Stimulated activated memory B cell treated with anti-CD40 and anti-IgM and Interleukin-4, amounts not matched to agents 10 μg/mL and 1 μg/mL and 100 μg/mL, for 72 hours (primary cell): ENCODE measurements around the gene ABCC6.
"Not testable (repeated sequence)": the region's sequence is repeated elsewhere in the genome, so short reads cannot be mapped to it uniquely, and the experiment has no call there.

Experiments
- ATAC-seq: fragments of 150-1000 bp; cut with Tn5 transposase; 2 replicates; pipeline ENCODE4 v1.10.0; 2021
- H3K27ac Mint-ChIP-seq: one replicate; pipeline ENCODE4 v1.8.0; 2022; ENCODE audit warnings: mild to moderate bottlenecking, mixed read lengths
- H3K27me3 Mint-ChIP-seq: one replicate; pipeline ENCODE4 v1.8.0; 2022; ENCODE audit warnings: mixed read lengths
- H3K36me3 Mint-ChIP-seq: one replicate; pipeline ENCODE4 v1.8.0; 2022; ENCODE audit warnings: mixed read lengths
- H3K4me1 Mint-ChIP-seq: one replicate; pipeline ENCODE4 v1.8.0; 2022; ENCODE audit warnings: mixed read lengths
- H3K4me3 Mint-ChIP-seq: one replicate; pipeline ENCODE4 v1.8.0; 2022; ENCODE audit warnings: mild to moderate bottlenecking, moderate library complexity, mixed read lengths
- H3K9me3 Mint-ChIP-seq: one replicate; pipeline ENCODE4 v1.8.0; 2022; ENCODE audit warnings: mixed read lengths

Gene ABCC6

GRCh38 chr16:16116841-16117240 lies 106.5 kb downstream of the ABCC6 start:
- ATAC-seq: no peak
- Mint-ChIP-seq H3K27ac (no peak overlapping the region), H3K9me3 (no peaks in the 10 kb centered on the region), H3K36me3 (peaks cover 94% of the 10 kb centered on the region), H3K4me3 (no peak overlapping the region), H3K27me3 (no peaks in the 10 kb centered on the region), H3K4me1 (no peaks in the 10 kb centered on the region)

- no peaks in the 10 kb centered on the region for H3K27me3 Mint-ChIP-seq
- no peak for ATAC-seq
- H3K9me3 Mint-ChIP-seq: no peaks in the 10 kb centered on the region
- no peak overlapping the region for H3K27ac Mint-ChIP-seq
- H3K4me3 Mint-ChIP-seq: no peak overlapping the region
- H3K4me1 Mint-ChIP-seq: no peaks in the 10 kb centered on the region
- H3K36me3 Mint-ChIP-seq: peaks cover 96% of the 10 kb centered on the region
Measured at GRCh38 chr16:16113076-16113475, 110.2 kb downstream of the ABCC6 start.

DNA sequence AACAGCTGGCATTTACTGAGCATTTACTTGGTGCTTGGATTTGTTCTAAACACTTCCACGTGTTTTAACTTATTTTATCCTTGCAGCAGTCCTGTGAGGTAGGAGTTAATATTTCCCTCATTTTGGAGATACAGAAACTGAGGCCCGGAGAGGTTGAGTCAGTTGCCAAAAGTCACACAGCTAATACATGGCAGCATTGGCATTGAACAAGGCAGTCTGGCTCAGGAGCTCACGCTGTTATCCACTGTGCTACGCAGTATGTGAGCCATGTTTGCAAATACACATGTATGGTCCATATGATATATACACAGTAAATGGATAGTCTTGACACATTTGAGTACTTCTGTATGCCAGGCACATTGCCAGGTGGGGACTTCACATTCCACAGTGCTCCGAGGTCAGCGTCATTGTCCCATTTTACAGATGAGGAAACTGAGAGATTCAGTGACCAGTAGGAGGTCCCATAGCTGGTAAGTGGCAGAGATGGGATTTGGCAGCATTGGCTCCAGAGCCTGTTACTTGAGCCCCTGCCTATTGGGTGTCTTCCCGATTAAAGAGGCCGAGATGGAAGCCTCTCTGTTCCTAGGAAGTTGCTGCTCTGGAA lies 110.7 kb downstream of the ABCC6 start:
- H3K4me1 Mint-ChIP-seq: no peaks in the 10 kb centered on the region
- no peak overlapping the region for H3K4me3 Mint-ChIP-seq
- no peaks in the 10 kb centered on the region for H3K27me3 Mint-ChIP-seq
- H3K9me3 Mint-ChIP-seq: no peaks in the 10 kb centered on the region
- H3K27ac Mint-ChIP-seq: no peak overlapping the region
- H3K36me3 Mint-ChIP-seq: peaks cover 95% of the 10 kb centered on the region
- no peak for ATAC-seq

GRCh38 chr16:16111639-16112038 lies 111.7 kb downstream of the ABCC6 start:
- Mint-ChIP-seq H3K27me3 (no peaks in the 10 kb centered on the region), H3K36me3 (peaks cover 90% of the 10 kb centered on the region), H3K4me3 (no peak overlapping the region), H3K27ac (no peak overlapping the region), H3K9me3 (no peaks in the 10 kb centered on the region), H3K4me1 (peaks cover under 1% of the 10 kb centered on the region)
- ATAC-seq: no peak

DNA sequence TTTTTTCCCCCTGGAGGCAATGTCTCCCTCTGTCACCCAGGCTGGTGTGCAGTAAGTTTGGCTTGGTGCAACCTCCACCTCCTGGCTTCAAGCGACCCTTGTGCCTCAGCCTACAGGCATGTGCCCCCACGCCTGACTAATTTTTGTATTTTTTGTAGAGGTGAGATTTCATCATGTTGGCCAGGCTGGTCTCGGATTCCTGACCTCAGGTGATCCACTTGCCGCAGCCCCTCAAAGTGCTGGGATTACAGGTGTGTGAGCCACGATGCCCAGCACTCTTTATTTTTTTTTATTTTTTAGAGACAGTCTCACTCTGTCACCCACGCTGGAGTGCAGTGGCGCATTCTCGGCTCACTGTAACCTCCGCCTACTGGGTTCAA lies 113.2 kb downstream of the ABCC6 start:
- H3K27ac Mint-ChIP-seq: no peak overlapping the region
- ATAC-seq: no peak
- peaks cover 16% of the 10 kb centered on the region for H3K4me1 Mint-ChIP-seq

DNA sequence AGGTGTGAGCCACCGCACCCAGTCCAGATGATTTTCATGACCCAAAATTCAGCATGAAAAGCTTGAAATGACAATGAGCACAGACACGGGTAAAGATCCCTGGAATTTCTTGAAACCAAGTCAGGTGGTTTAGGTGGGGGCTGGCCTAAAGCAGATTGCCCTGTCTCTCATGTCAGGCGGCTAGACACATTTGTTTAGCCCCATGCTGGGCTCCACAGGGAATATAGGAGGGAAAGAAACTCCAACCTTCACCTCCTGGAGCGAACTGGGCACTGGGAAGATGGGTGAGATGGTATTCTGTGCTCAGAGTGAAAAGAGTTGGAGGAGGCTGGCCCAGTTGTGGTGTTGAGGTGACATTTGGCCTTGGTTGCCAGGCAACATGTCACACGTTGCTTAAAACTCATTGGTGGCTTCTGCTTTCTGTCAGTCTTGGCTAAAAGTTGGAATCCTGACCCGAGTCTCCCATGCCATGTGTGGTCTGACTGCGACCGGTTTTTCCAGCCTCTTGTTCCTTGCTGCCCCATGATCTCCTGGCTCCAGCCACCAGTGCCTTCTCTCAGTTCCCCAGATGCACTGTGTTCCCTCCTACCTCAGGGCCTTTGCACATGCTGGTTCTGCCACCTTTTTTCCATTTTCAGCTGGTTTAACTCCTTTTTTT lies 113.7 kb downstream of the ABCC6 start:
- no peak overlapping the region for H3K4me3 Mint-ChIP-seq
- peaks cover 83% of the 10 kb centered on the region for H3K36me3 Mint-ChIP-seq
- ATAC-seq: no peak
- H3K4me1 Mint-ChIP-seq: peaks cover 20% of the 10 kb centered on the region
- H3K9me3 Mint-ChIP-seq: no peaks in the 10 kb centered on the region
- no peak overlapping the region for H3K27ac Mint-ChIP-seq
- no peaks in the 10 kb centered on the region for H3K27me3 Mint-ChIP-seq

More for the DNA sequence above, 113.2 kb downstream of the ABCC6 start:
- Mint-ChIP-seq H3K36me3 (peaks cover 86% of the 10 kb centered on the region), H3K27me3 (no peaks in the 10 kb centered on the region), H3K4me3 (no peak overlapping the region), H3K9me3 (no peaks in the 10 kb centered on the region)

- Mint-ChIP-seq H3K4me3 (no peak overlapping the region), H3K27ac (no peak overlapping the region), H3K36me3 (peaks cover 82% of the 10 kb centered on the region), H3K4me1 (peaks cover 20% of the 10 kb centered on the region), H3K9me3 (no peaks in the 10 kb centered on the region), H3K27me3 (no peaks in the 10 kb centered on the region)
- no peak for ATAC-seq
Measured at GRCh38 chr16:16108759-16109158, 114.5 kb downstream of the ABCC6 start.

DNA sequence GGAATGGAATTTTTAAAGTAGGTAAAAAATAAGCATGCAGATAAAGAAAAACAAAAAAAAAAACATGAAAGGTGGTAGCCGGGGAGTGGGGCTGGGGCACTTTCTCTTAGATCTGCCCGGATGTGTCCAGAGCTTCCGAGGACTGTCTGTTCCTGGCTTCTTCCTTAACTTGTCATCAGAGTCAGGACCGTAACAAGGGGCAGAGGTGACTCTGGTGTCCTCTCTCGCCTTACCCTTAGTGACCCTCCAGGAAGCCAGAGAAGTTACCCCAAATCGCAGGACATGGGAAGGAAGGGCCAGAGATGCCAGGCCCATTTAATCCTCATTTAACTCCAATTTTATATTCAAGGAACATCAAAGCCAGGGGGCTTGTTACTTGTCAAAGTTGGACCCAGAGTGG lies 115.5 kb downstream of the ABCC6 start:
- no peak overlapping the region for H3K4me3 Mint-ChIP-seq
- no peaks in the 10 kb centered on the region for H3K9me3 Mint-ChIP-seq
- H3K27me3 Mint-ChIP-seq: no peaks in the 10 kb centered on the region
- H3K36me3 Mint-ChIP-seq: peaks cover 82% of the 10 kb centered on the region
- ATAC-seq: no peak
- peaks cover 27% of the 10 kb centered on the region for H3K4me1 Mint-ChIP-seq
- no peak overlapping the region for H3K27ac Mint-ChIP-seq

DNA sequence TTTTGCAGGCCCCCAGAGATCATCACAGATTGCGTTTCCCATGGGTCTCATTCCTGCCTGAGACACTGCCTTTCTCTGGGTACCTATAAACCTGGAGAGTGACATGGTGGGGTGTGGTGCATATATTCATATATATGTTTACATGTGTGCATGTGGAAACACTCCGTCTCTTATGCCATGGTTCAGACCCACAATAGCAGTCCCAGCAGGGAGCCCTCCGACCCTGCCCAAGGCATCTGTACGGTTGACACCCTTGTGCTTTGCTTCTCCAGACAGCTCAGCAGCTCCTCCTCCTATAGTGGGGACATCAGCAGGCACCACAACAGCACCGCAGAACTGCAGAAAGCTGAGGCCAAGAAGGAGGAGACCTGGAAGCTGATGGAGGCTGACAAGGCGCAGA lies 116.8 kb downstream of the ABCC6 start:
- Mint-ChIP-seq H3K36me3 (peaks cover 85% of the 10 kb centered on the region), H3K9me3 (no peaks in the 10 kb centered on the region), H3K4me1 (peaks cover 41% of the 10 kb centered on the region), H3K27ac (peak overlapping the region; percentile 76), H3K4me3 (no peak overlapping the region), H3K27me3 (no peaks in the 10 kb centered on the region)
- no peak for ATAC-seq

- Mint-ChIP-seq H3K27me3 (no peaks in the 10 kb centered on the region), H3K36me3 (peaks cover 81% of the 10 kb centered on the region), H3K27ac (peak overlapping the region; percentile 76), H3K4me1 (peaks cover 46% of the 10 kb centered on the region), H3K4me3 (peak overlapping the region; percentile 29), H3K9me3 (no peaks in the 10 kb centered on the region)
- peak; percentile 67 for ATAC-seq
Measured at GRCh38 chr16:16105646-16106045, 117.6 kb downstream of the ABCC6 start.

DNA sequence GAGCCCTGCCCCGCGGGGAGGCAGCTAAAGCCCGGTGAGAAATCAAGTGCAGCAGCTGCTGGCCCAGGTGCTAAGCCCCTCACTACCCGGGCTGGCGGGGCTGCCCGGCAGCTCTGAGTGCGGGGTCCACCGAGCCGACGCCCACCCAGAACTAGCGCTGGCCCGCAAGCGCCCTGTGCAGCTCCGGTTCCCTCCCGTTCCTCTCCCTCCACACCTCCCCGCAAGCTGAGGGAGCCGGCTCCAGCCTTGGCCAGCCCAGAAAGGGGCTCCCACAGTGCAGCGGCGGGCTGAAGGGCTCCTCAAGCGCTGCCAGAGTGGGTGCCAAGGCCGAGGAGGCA lies 118.5 kb downstream of the ABCC6 start:
- not testable (repeated sequence) for H3K9me3 Mint-ChIP-seq, H3K4me3 Mint-ChIP-seq, ATAC-seq, H3K27me3 Mint-ChIP-seq
- H3K36me3 Mint-ChIP-seq: peaks cover 76% of the 10 kb centered on the region
- H3K27ac Mint-ChIP-seq: peak overlapping the region; percentile 76
- peaks cover 55% of the 10 kb centered on the region for H3K4me1 Mint-ChIP-seq

DNA sequence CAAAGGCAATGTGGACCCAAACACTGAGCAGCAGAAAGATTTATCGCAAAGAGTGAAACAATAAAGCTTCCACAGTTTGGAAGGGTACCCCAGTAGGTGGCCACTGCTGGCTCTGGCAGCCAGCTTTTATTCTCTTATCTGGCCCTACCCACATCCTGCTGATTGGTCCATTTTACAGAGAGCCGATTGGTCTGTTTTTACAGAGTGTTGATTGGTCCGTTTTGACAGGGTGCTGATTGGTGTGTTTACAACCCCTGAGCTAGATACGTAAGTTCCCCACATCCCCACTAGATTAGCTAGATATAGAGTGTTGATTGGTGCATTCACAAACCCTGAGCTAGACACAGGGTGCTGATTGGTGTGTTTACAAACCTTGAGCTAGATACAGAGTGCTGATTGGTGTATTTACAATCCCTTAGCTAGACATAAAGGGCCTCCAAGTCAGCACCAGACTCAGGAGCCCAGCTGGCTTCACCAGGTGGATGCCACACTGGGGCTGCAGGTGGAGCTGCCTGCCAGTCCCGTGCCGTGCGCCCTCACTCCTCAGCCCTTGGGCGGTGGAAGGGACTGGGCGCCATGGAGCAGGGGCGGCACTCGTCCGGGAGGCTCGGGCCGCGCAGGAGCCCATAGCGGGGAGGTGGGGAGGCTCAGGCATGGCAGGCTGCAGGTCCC lies 119.0 kb downstream of the ABCC6 start:
- H3K9me3 Mint-ChIP-seq, H3K27me3 Mint-ChIP-seq, ATAC-seq, H3K27ac Mint-ChIP-seq, H3K4me3 Mint-ChIP-seq: not testable (repeated sequence)
- peaks cover 60% of the 10 kb centered on the region for H3K4me1 Mint-ChIP-seq
- H3K36me3 Mint-ChIP-seq: peaks cover 76% of the 10 kb centered on the region

- H3K27me3 Mint-ChIP-seq: no peaks in the 10 kb centered on the region
- peaks cover 77% of the 10 kb centered on the region for H3K36me3 Mint-ChIP-seq
- peak overlapping the region; percentile 80 for H3K27ac Mint-ChIP-seq
- peaks cover 70% of the 10 kb centered on the region for H3K4me1 Mint-ChIP-seq
- H3K4me3 Mint-ChIP-seq: no peak overlapping the region
- ATAC-seq: no peak
- H3K9me3 Mint-ChIP-seq: no peaks in the 10 kb centered on the region
Measured at GRCh38 chr16:16102738-16103137, 120.6 kb downstream of the ABCC6 start.

- H3K9me3 Mint-ChIP-seq: no peaks in the 10 kb centered on the region
- no peaks in the 10 kb centered on the region for H3K27me3 Mint-ChIP-seq
- peaks cover 80% of the 10 kb centered on the region for H3K36me3 Mint-ChIP-seq
- no peak for ATAC-seq
- H3K4me3 Mint-ChIP-seq: peak overlapping the region; percentile 1
- peaks cover 69% of the 10 kb centered on the region for H3K4me1 Mint-ChIP-seq
- peak overlapping the region; percentile 80 for H3K27ac Mint-ChIP-seq
Measured at GRCh38 chr16:16101585-16101984, 121.7 kb downstream of the ABCC6 start.

DNA sequence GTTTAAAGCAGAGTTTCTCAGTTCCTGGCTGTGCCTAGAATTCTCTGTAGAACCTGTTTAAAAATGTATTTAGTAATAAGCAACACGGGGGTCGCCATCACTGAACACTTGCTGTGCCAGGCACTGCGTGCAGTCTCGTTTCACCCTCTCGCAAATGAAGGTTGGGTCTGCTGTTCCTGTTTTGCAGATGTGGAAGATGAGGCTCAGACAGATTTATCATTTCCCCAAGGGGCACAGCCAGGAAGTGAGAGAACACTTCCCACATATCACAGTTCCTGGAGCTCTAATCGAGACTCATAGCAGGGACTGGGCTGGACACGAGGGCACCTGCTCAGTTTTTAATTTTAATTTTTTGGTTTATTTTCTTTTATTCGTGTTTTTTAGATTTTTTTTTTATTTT lies 122.7 kb downstream of the ABCC6 start:
- H3K9me3 Mint-ChIP-seq: no peaks in the 10 kb centered on the region
- peak overlapping the region; percentile 73 for H3K27ac Mint-ChIP-seq
- peaks cover 59% of the 10 kb centered on the region for H3K4me1 Mint-ChIP-seq
- peaks cover 83% of the 10 kb centered on the region for H3K36me3 Mint-ChIP-seq
- H3K27me3 Mint-ChIP-seq: no peaks in the 10 kb centered on the region
- peak; percentile 65 for ATAC-seq
- H3K4me3 Mint-ChIP-seq: no peak overlapping the region

DNA sequence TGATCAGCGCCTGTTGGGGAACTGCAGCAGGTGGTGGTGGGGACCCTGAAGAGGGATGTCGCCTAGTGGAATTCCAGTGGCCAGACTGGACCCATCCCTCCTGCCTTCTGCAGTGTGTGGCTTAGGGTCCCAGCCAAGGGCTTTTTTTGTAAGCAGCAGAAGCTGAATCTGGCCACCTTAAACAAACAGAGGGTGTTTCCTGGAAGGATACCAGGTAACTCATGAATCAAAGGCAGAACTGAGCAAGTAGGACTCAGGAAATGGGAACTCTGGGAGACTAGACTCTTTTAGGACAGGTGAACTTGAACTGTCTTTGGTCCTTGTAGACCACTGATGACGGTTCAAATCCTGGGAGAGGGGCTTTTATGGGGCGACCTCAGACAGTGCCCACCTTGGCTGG lies 124.0 kb downstream of the ABCC6 start:
- no peaks in the 10 kb centered on the region for H3K27me3 Mint-ChIP-seq
- no peak overlapping the region for H3K4me3 Mint-ChIP-seq
- peaks cover 73% of the 10 kb centered on the region for H3K36me3 Mint-ChIP-seq
- peaks cover 49% of the 10 kb centered on the region for H3K4me1 Mint-ChIP-seq
- H3K9me3 Mint-ChIP-seq: no peaks in the 10 kb centered on the region
- H3K27ac Mint-ChIP-seq: peak overlapping the region; percentile 73
- ATAC-seq: no peak
